K562 (cell line): ENCODE measurements around the gene TSC22D1. TPM values are rescaled to one million over a fixed set of nuclear protein-coding genes. Genes with fewer than 3 reads are reported as not detected.

Source experiments
- ATAC-seq: fragments of 200-7000 bp; cut with Tn5 transposase; 3 replicates; pipeline ENCODE4 v1.9.1; 2020; ENCODE audit warnings: moderate library complexity
- BruUV-seq: library from RNA; stranded (reverse); fragments of 400-500 nt; replicated peaks from 2 replicates; lab custom pipeline; 2021; lab: Mats Ljungman, UMichigan
- CTCF ChIA-PET: fragments of 300-600 bp; formaldehyde crosslinking; extraction: SDS; loops from one replicate; lab custom pipeline; 2021; ENCODE audit warnings: low intra/inter-chr PET ratio; lab: Yijun Ruan, JAX
- POLR2A ChIA-PET: fragments of 300-600, 350-650 bp; sonication (Branson Sonifier 250); formaldehyde crosslinking; extraction: SDS; loops from one replicate; lab custom pipeline; 2021; ENCODE audit warnings: antibody characterized with exemption, inconsistent platforms; lab: Yijun Ruan, JAX
- DNase-seq, 4 experiments: peaks; one replicate each; pipeline versions ENCODE4 v3.0.0 to v3.0.0-alpha.2; 2011 to 2018; ENCODE audit warnings: low spot score in 3 of 4, mixed read lengths in 3 of 4; ENCODE audit errors: extremely low read depth in 1 of 4
- FAIRE-seq: peaks from 2 replicates; lab custom pipeline; 2011; peaks lifted over from hg19 to GRCh38; lab: Jason Lieb, UNC
- H2AFZ ChIP-seq: 2 replicates; pipeline ENCODE4 v1.6.0; 2011; ENCODE audit warnings: low read depth, low read length, control low read depth, inconsistent platforms
- H3K27ac ChIP-seq: fragments of 200-600 bp; 3 replicates; pipeline ENCODE4 v1.8.0; 2011; ENCODE audit warnings: low read depth, mild to moderate bottlenecking, control low read depth, inconsistent platforms, low read length, moderate library complexity, mixed read lengths; ENCODE audit errors: extremely low read depth
- H3K27me3 ChIP-seq, 2 experiments: fragments of 300-600 bp in 1 of 2; 2 replicates in 1 of 2; 3 replicates in 1 of 2; pipeline versions ENCODE4 v1.6.0 to v1.8.0; 2011; ENCODE audit warnings: inconsistent platforms in 2 of 2, low read length in 2 of 2, mild to moderate bottlenecking in 1 of 2, mixed read lengths in 1 of 2, moderate library complexity in 1 of 2; ENCODE audit not compliant: control insufficient read depth in 2 of 2, insufficient read depth in 2 of 2
- H3K36me3 ChIP-seq: fragments of 300-600 bp; 3 replicates; pipeline ENCODE4 v1.8.0; 2011; ENCODE audit warnings: mild to moderate bottlenecking, low read length, inconsistent platforms; ENCODE audit not compliant: control insufficient read depth, insufficient read depth
- H3K4me1 ChIP-seq, 2 experiments: fragments of 200-600 bp in 1 of 2; replicated peaks in 1 of 2; 2 replicates in 1 of 2; 3 replicates in 1 of 2; pipeline versions ENCODE4 v1.5.1 to v1.8.0; 2011; ENCODE audit warnings: inconsistent platforms in 2 of 2, low read length in 2 of 2, mild to moderate bottlenecking in 1 of 2, mixed read lengths in 1 of 2, moderate library complexity in 1 of 2; ENCODE audit not compliant: control insufficient read depth in 2 of 2, insufficient read depth in 2 of 2
- H3K4me2 ChIP-seq: 2 replicates; pipeline ENCODE4 v1.6.1; 2011; ENCODE audit warnings: low read length, control low read depth, inconsistent platforms, mixed read lengths; ENCODE audit not compliant: insufficient read depth
- H3K4me3 ChIP-seq: fragments of 200-600 bp; sonication (generic), shearing (Covaris generic); 2 replicates; pipeline ENCODE4 v1.5.1; 2016; ENCODE audit warnings: control low read depth, inconsistent platforms
- H3K79me2 ChIP-seq: fragments of 200-600 bp; 3 replicates; pipeline ENCODE4 v1.8.0; 2011; ENCODE audit warnings: low read length, inconsistent platforms; ENCODE audit not compliant: control insufficient read depth, insufficient read depth
- H3K9ac ChIP-seq, 2 experiments: 2 replicates each; pipeline versions ENCODE4 v1.6.0 to v1.6.1; 2011; ENCODE audit warnings: low read depth in 2 of 2, low read length in 2 of 2, control low read depth in 1 of 2, inconsistent platforms in 1 of 2, mild to moderate bottlenecking in 1 of 2, mixed read lengths in 1 of 2; ENCODE audit not compliant: insufficient read depth in 1 of 2
- H3K9me1 ChIP-seq: one replicate; pipeline ENCODE4 v1.6.0; 2011; ENCODE audit warnings: inconsistent platforms, mild to moderate bottlenecking, low read length, moderate library complexity; ENCODE audit not compliant: control insufficient read depth, insufficient read depth
- H3K9me3 ChIP-seq: replicated peaks from 2 replicates; pipeline ENCODE4 v1.5.1; 2011; ENCODE audit warnings: low read depth, low read length, inconsistent platforms; ENCODE audit not compliant: control insufficient read depth, insufficient read depth
- H4K20me1 ChIP-seq: replicated peaks from 2 replicates; pipeline ENCODE4 v1.6.1; 2011; ENCODE audit warnings: low read length, inconsistent platforms, mixed read lengths; ENCODE audit not compliant: control insufficient read depth, insufficient read depth
- ARID1B ChIP-seq: fragments of 450-650 bp; IDR thresholded peaks from 2 replicates; pipeline ENCODE4 v1.6.1; 2016; ENCODE audit warnings: antibody characterized with exemption, mild to moderate bottlenecking, inconsistent platforms
- BACH1 ChIP-seq: fragments of 200-800 bp; sonication (Bioruptor generic); IDR thresholded peaks from 2 replicates; pipeline ENCODE4 v1.6.1; 2016; ENCODE audit warnings: missing genetic modification characterization, missing compliant biosample characterization
- BDP1 ChIP-seq: IDR thresholded peaks from 3 replicates; pipeline ENCODE4 v1.6.1; 2011; ENCODE audit not compliant: insufficient read length, insufficient read depth
- HES1 ChIP-seq: fragments of 450-650 bp; IDR thresholded peaks from 2 replicates; pipeline ENCODE4 v1.6.1; 2016; ENCODE audit warnings: low read depth, mild to moderate bottlenecking, moderate library complexity
- HSF4 ChIP-seq: fragments of 250-450 bp; sonication (Bioruptor Pico); IDR thresholded peaks from 2 replicates; pipeline ENCODE4 v2.1.2; 2022; ENCODE audit warnings: mild to moderate bottlenecking, moderate library complexity, borderline replicate concordance
- MTA1 ChIP-seq: fragments of 450-650 bp; IDR thresholded peaks from 2 replicates; pipeline ENCODE4 v1.6.1; 2017; ENCODE audit warnings: borderline replicate concordance
- RBM22 ChIP-seq: fragments of 200-400 bp; formaldehyde crosslinking; IDR thresholded peaks from 2 replicates; pipeline ENCODE4 v1.6.1; 2018; ENCODE audit warnings: low read length, low read depth; ENCODE audit not compliant: poor library complexity, severe bottlenecking
- SMC3 ChIP-seq: conservative IDR thresholded peaks from 2 replicates; pipeline ENCODE4 v1.6.1; 2011; ENCODE audit warnings: low read depth, low read length, improper control_type of control experiment; ENCODE audit not compliant: insufficient read depth
- TCF7 ChIP-seq: sonication (generic); IDR thresholded peaks from 2 replicates; pipeline ENCODE4 v1.6.1; 2016; ENCODE audit warnings: antibody characterized with exemption, borderline replicate concordance
- ZNF699 ChIP-seq: fragments of 250-450 bp; sonication (Bioruptor Pico); IDR thresholded peaks from 2 replicates; pipeline ENCODE4 v1.8.0; 2021; ENCODE audit warnings: mild to moderate bottlenecking, moderate library complexity; ENCODE audit not compliant: insufficient replicate concordance
- WGBS: fragments of 100-300 bp; shearing (Covaris generic); methylation state at CpG from one replicate; pipeline ENCODE4 v1.1.6; 2016; ENCODE audit warnings: low coverage, mixed read lengths; ENCODE audit not compliant: insufficient coverage; ENCODE audit errors: missing lambda C conversion rate; 5-methylcytosine and 5-hydroxymethylcytosine counted together
- in situ Hi-C: fragments of 300-500 bp; cut with MboI; formaldehyde crosslinking; loops from 4 replicates; pipeline ENCODE4 v1.15.0; 2018; ENCODE audit warnings: inconsistent platforms, mixed read lengths
- intact Hi-C: fragments of 100-400 bp; cut with micrococcal nuclease; formaldehyde crosslinking; loops from 2 replicates; pipeline ENCODE4 v1.14.2; 2022
- polyA plus RNA-seq, 8 experiments: library from polyadenylated mRNA; depleted of rRNA in 4 of 8; stranded (reverse) in 5 of 8; unstranded in 3 of 8; fragments of >200 nt; fragmentation: Nextera tagmentation in 2 of 8; fragmentation: Illumina TruSeq in 1 of 8; extraction: Ambion mirVana in 2 of 8; extraction: Trizol in 1 of 8; gene quantifications; 2 replicates each; pipeline versions ENCODE4 v1.2.1 to v1.2.3, GENCODE V29; 2011 to 2014; ENCODE audit warnings: inconsistent platforms in 1 of 8, missing spikeins in 1 of 8
- total RNA-seq, 7 experiments: library from RNA; depleted of rRNA in 6 of 7; stranded (reverse); fragments of >200 nt in 6 of 7; fragmentation: Illumina TruSeq in 2 of 7; extraction: Trizol in 2 of 7; gene quantifications; 2 replicates each; pipeline versions ENCODE4 v1.2.1 to v1.2.3, GENCODE V29; 2011 to 2021; ENCODE audit warnings: low replicate concordance in 1 of 7
- TF ChIP-seq, protein P1 (sequence below), 2 experiments: fragments of 150-350 bp in 1 of 2; IDR thresholded peaks; 2 replicates each; pipeline ENCODE4 v1.6.1; 2012 to 2016; ENCODE audit warnings: low read depth in 2 of 2, low read length in 2 of 2, mild to moderate bottlenecking in 1 of 2, moderate library complexity in 1 of 2

The TSC22D1 gene
- total and polyA plus RNA-seq, 9 of the 15 experiments (the other 6 are each of a cell fraction or from before 2014, with no cell fraction given), result 2.6 to 19.8 (median 8.4) TPM

- intact Hi-C loops, result no loop called here
- WGBS, result 0% methylated on average over 1 of the region's 1 CpG
- Histone ChIP-seq H3K27ac (no peak overlapping the region), H3K36me3 (no peaks in the 10 kb centered on the region), H3K4me1 (no peaks in the 10 kb centered on the region), H3K27me3 (no peaks in the 10 kb centered on the region; a peak in 2 of 5 replicates), H3K9me3 (no peaks in the 10 kb centered on the region), H3K79me2 (no peaks in the 10 kb centered on the region), H2AFZ (no peak overlapping the region), H3K4me2 (no peak overlapping the region), H3K9ac (no peak overlapping the region), H4K20me1 (no peaks in the 10 kb centered on the region), H3K9me1 (no peaks in the 10 kb centered on the region), H3K4me3 (no peak overlapping the region)
- POLR2A ChIA-PET, result no interaction called here
- no peak for ATAC-seq
- no TSS peak for BruUV-seq
- TF ChIP-seq BACH1 (tag) (no peak), BDP1 (no peak), HES1 (no peak), ZNF699 (no peak), RBM22 (no peak), MTA1 (no peak), SMC3 (no peak), ARID1B (no peak), TCF7 (no peak), HSF4 (CRISPR knock-in tag) (no peak)
- TF ChIP-seq, protein P1, sequence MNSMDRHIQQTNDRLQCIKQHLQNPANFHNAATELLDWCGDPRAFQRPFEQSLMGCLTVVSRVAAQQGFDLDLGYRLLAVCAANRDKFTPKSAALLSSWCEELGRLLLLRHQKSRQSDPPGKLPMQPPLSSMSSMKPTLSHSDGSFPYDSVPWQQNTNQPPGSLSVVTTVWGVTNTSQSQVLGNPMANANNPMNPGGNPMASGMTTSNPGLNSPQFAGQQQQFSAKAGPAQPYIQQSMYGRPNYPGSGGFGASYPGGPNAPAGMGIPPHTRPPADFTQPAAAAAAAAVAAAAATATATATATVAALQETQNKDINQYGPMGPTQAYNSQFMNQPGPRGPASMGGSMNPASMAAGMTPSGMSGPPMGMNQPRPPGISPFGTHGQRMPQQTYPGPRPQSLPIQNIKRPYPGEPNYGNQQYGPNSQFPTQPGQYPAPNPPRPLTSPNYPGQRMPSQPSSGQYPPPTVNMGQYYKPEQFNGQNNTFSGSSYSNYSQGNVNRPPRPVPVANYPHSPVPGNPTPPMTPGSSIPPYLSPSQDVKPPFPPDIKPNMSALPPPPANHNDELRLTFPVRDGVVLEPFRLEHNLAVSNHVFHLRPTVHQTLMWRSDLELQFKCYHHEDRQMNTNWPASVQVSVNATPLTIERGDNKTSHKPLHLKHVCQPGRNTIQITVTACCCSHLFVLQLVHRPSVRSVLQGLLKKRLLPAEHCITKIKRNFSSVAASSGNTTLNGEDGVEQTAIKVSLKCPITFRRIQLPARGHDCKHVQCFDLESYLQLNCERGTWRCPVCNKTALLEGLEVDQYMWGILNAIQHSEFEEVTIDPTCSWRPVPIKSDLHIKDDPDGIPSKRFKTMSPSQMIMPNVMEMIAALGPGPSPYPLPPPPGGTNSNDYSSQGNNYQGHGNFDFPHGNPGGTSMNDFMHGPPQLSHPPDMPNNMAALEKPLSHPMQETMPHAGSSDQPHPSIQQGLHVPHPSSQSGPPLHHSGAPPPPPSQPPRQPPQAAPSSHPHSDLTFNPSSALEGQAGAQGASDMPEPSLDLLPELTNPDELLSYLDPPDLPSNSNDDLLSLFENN (IDR thresholded peaks at IDR 0.05; ENCODE audit: low read depth in 2 of 2, low read length in 2 of 2), result no peak
- CTCF ChIA-PET, result no interaction called here
- no peak for DNase-seq
- no peak for FAIRE-seq
- in situ Hi-C loops, result no loop called here
Measured at GRCh38 chr13:44618326-44618725, 42.2 kb upstream of the TSC22D1 start.
